SK-N-SH (cell line): ENCODE results near the gene SERPINA1. TPM values are rescaled to one million over a fixed set of nuclear protein-coding genes. Genes with fewer than 3 reads are reported as not detected.

Experiments used
- CTCF ChIA-PET: fragments of 300-600, 350-600 bp; formaldehyde crosslinking; extraction: SDS; loops from one replicate; lab custom pipeline; 2021; lab: Yijun Ruan, JAX
- POLR2A ChIA-PET: fragments of 350-600 bp; sonication (Branson Sonifier 250); formaldehyde crosslinking; extraction: SDS; loops from one replicate; lab custom pipeline; 2020; ENCODE audit warnings: antibody characterized with exemption, inconsistent platforms; lab: Yijun Ruan, JAX
- DNase-seq: peaks from one replicate; pipeline ENCODE4 v3.0.0; 2012
- H2AFZ ChIP-seq: fragments of 200-600 bp; sonication (generic); 2 replicates; pipeline ENCODE4 v1.8.1; 2016; ENCODE audit warnings: antibody characterized with exemption, mild to moderate bottlenecking, low read depth
- H3F3A ChIP-seq: fragments of 200-600 bp; sonication (generic); replicated peaks from 2 replicates; pipeline ENCODE3; 2016; ENCODE audit warnings: antibody characterized with exemption, mild to moderate bottlenecking; ENCODE audit not compliant: insufficient read depth
- H3K27ac ChIP-seq, 2 experiments: fragments of 200-500 bp in 1 of 2; fragments of 200-600 bp in 1 of 2; sonication (Bioruptor generic) in 1 of 2; sonication (generic), shearing (Covaris generic) in 1 of 2; 2 replicates each; pipeline versions ENCODE4 v1.5.1 to v1.6.1; 2014 to 2016; ENCODE audit warnings: low read depth in 2 of 2, inconsistent platforms in 1 of 2, low read length in 1 of 2, mild to moderate bottlenecking in 1 of 2, mixed read lengths in 1 of 2
- H3K27me3 ChIP-seq: fragments of 200-600 bp; sonication (generic), shearing (Covaris generic); 2 replicates; pipeline ENCODE4 v1.6.1; 2016; ENCODE audit warnings: mixed run types; ENCODE audit not compliant: insufficient read depth
- H3K36me3 ChIP-seq, 2 experiments: fragments of 200-500 bp in 1 of 2; fragments of 200-600 bp in 1 of 2; sonication (Bioruptor generic) in 1 of 2; sonication (generic) in 1 of 2; replicated peaks in 1 of 2; 2 replicates each; pipeline versions ENCODE3 to v1.5.1; 2014 to 2016; ENCODE audit warnings: low read length in 1 of 2, mild to moderate bottlenecking in 1 of 2; ENCODE audit not compliant: insufficient read depth in 2 of 2, control insufficient read depth in 1 of 2
- H3K4me1 ChIP-seq, 2 experiments: fragments of 200-500 bp in 1 of 2; fragments of 200-600 bp in 1 of 2; sonication (Bioruptor generic) in 1 of 2; sonication (generic), shearing (Covaris generic) in 1 of 2; 2 replicates each; pipeline versions ENCODE4 v1.5.1 to v1.6.1; 2014 to 2016; ENCODE audit warnings: low read depth in 1 of 2, low read length in 1 of 2, mixed run types in 1 of 2; ENCODE audit not compliant: insufficient read depth in 2 of 2, control insufficient read depth in 1 of 2
- H3K4me2 ChIP-seq: fragments of 200-600 bp; sonication (generic), shearing (Covaris generic); 2 replicates; pipeline ENCODE4 v1.6.1; 2017; ENCODE audit warnings: mixed run types
- H3K4me3 ChIP-seq, 2 experiments: fragments of 200-500 bp in 1 of 2; fragments of 200-600 bp in 1 of 2; sonication (Bioruptor generic) in 1 of 2; sonication (generic), shearing (Covaris generic) in 1 of 2; 2 replicates each; pipeline versions ENCODE4 v1.5.1 to v1.8.1; 2014 to 2016; ENCODE audit warnings: low read depth in 2 of 2, inconsistent platforms in 1 of 2, low read length in 1 of 2, mild to moderate bottlenecking in 1 of 2, mixed read lengths in 1 of 2, moderate library complexity in 1 of 2
- H3K79me2 ChIP-seq: fragments of 200-600 bp; sonication (generic); 2 replicates; pipeline ENCODE4 v1.8.1; 2017; ENCODE audit warnings: mild to moderate bottlenecking; ENCODE audit not compliant: insufficient read depth
- H3K9ac ChIP-seq: fragments of 200-600 bp; sonication (generic); 2 replicates; pipeline ENCODE4 v1.6.1; 2017; ENCODE audit warnings: mixed run types
- H3K9me2 ChIP-seq: fragments of 200-600 bp; sonication (generic); 2 replicates; pipeline ENCODE4 v1.6.1; 2017; ENCODE audit warnings: mixed run types
- H3K9me3 ChIP-seq: fragments of 200-600 bp; sonication (generic); 2 replicates; pipeline ENCODE4 v1.6.1; 2017; ENCODE audit warnings: mixed run types, mild to moderate bottlenecking, moderate library complexity
- H4K20me1 ChIP-seq: fragments of 200-600 bp; sonication (generic); 2 replicates; pipeline ENCODE4 v1.6.1; 2017; ENCODE audit warnings: mild to moderate bottlenecking, mixed run types; ENCODE audit not compliant: insufficient read depth
- CHD2 ChIP-seq: fragments of 150-350 bp; IDR thresholded peaks from 2 replicates; pipeline ENCODE4 v1.6.1; 2018; ENCODE audit warnings: low read length; ENCODE audit not compliant: partially characterized antibody
- CTCF ChIP-seq: fragments of 200-600 bp; sonication (generic); IDR thresholded peaks from 2 replicates; pipeline ENCODE4 v1.6.1; 2017; ENCODE audit warnings: antibody characterized with exemption, mild to moderate bottlenecking, moderate library complexity
- ELF1 ChIP-seq: IDR thresholded peaks from 2 replicates; pipeline ENCODE4 v1.4.0; 2012
- FOXM1 ChIP-seq: IDR thresholded peaks from 2 replicates; pipeline ENCODE4 v1.4.0; 2012; ENCODE audit warnings: low read depth, mild to moderate bottlenecking
- IRF3 ChIP-seq: fragments of 150-350 bp; IDR thresholded peaks from 2 replicates; pipeline ENCODE4 v1.6.1; 2016; ENCODE audit warnings: mild to moderate bottlenecking, low read depth, low read length
- MEF2A ChIP-seq: IDR thresholded peaks from 2 replicates; pipeline ENCODE4 v1.4.0; 2012; ENCODE audit warnings: low read depth, borderline replicate concordance
- MXI1 ChIP-seq: IDR thresholded peaks from 2 replicates; pipeline ENCODE4 v1.6.1; 2012; ENCODE audit warnings: mild to moderate bottlenecking, low read depth, low read length, improper control_type of control experiment
- POLR2AphosphoS5 ChIP-seq: IDR thresholded peaks from 2 replicates; pipeline ENCODE4 v1.6.1; 2012; ENCODE audit warnings: low read depth, low read length
- SIN3A ChIP-seq: IDR thresholded peaks from 2 replicates; pipeline ENCODE4 v1.6.1; 2012; ENCODE audit warnings: low read depth, mild to moderate bottlenecking, low read length, moderate library complexity, borderline replicate concordance
- TAF1 ChIP-seq: IDR thresholded peaks from 2 replicates; pipeline ENCODE4 v1.6.1; 2012; ENCODE audit warnings: low read depth, mild to moderate bottlenecking, low read length, moderate library complexity, borderline replicate concordance
- USF1 ChIP-seq: IDR thresholded peaks from 2 replicates; pipeline ENCODE4 v1.4.0; 2012; ENCODE audit warnings: low read depth, borderline replicate concordance
- YY1 ChIP-seq: IDR thresholded peaks from 2 replicates; pipeline ENCODE4 v1.4.0; 2012; ENCODE audit warnings: low read depth, mild to moderate bottlenecking
- WGBS: methylation state at CpG from one replicate; pipeline ENCODE4 v1.1.6; 2017; ENCODE audit warnings: low lambda C conversion rate; 5-methylcytosine and 5-hydroxymethylcytosine counted together
- polyA plus RNA-seq, 3 experiments: library from polyadenylated mRNA; depleted of rRNA; stranded (reverse); fragments of >200 nt; gene quantifications; 2 replicates each; pipeline ENCODE4 v1.2.3, GENCODE V29; 2012
- TF ChIP-seq, protein P1 (sequence below): IDR thresholded peaks from 2 replicates; pipeline ENCODE4 v1.4.0; 2012; ENCODE audit warnings: low read depth, borderline replicate concordance
- TF ChIP-seq, protein P2 (sequence below): IDR thresholded peaks from 2 replicates; pipeline ENCODE4; 2012
- TF ChIP-seq, protein P3 (sequence below): IDR thresholded peaks from 2 replicates; pipeline ENCODE4 v1.4.0; 2012; ENCODE audit warnings: low read depth

The SERPINA1 gene
- polyA plus RNA-seq, 1 of the 3 experiments (the other 2 are of a cell fraction): 11.3 TPM

DNA sequence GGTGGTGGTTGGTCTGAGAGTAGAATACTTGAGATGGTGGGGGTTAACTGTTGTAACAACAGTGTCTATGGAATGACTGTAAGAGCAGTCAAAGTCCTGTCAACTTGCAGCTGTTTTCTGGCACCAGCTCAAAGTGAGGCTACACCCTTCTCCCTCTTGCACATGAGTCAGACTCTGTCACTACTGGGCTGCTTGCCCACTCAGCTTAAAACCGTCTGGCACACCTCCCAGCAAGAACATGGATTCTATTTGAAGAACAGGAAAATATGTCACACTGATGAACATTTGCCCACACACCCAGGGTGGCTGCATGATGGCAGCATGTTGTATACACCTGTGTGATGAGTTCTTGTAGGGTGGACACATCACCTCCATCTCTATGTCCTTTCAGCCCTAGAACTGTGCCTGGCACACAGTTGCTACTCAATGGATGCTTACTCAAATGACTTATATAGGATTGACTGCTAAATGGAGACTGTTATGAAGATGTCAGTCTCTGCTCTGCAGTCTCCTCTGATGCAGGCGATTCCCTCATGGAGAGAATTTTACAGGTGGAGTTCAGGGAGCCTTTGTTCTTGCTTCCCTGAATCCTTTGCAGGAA, 46.0 kb downstream of the SERPINA1 start (continued):
- TF ChIP-seq YY1 (peak; percentile 53; the same call in 1 of the 2 replicates), MXI1 (no peak), CHD2 (no peak)
- TF ChIP-seq, protein P1, sequence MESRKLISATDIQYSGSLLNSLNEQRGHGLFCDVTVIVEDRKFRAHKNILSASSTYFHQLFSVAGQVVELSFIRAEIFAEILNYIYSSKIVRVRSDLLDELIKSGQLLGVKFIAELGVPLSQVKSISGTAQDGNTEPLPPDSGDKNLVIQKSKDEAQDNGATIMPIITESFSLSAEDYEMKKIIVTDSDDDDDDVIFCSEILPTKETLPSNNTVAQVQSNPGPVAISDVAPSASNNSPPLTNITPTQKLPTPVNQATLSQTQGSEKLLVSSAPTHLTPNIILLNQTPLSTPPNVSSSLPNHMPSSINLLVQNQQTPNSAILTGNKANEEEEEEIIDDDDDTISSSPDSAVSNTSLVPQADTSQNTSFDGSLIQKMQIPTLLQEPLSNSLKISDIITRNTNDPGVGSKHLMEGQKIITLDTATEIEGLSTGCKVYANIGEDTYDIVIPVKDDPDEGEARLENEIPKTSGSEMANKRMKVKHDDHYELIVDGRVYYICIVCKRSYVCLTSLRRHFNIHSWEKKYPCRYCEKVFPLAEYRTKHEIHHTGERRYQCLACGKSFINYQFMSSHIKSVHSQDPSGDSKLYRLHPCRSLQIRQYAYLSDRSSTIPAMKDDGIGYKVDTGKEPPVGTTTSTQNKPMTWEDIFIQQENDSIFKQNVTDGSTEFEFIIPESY: peak; percentile 59; the same call in 1 of the 2 replicates
- TF ChIP-seq, protein P2, sequence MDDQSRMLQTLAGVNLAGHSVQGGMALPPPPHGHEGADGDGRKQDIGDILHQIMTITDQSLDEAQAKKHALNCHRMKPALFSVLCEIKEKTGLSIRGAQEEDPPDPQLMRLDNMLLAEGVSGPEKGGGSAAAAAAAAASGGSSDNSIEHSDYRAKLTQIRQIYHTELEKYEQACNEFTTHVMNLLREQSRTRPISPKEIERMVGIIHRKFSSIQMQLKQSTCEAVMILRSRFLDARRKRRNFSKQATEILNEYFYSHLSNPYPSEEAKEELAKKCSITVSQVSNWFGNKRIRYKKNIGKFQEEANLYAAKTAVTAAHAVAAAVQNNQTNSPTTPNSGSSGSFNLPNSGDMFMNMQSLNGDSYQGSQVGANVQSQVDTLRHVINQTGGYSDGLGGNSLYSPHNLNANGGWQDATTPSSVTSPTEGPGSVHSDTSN: peak; percentile 91

- no peaks in the 10 kb centered on the region for H3K36me3 ChIP-seq
- H3K9me2 ChIP-seq: no peaks in the 10 kb centered on the region
- H3K79me2 ChIP-seq: no peaks in the 10 kb centered on the region
- H3K9ac ChIP-seq: no peak overlapping the region
- H3K4me3 ChIP-seq: no peak overlapping the region
- peak overlapping the region; percentile 47; the same call in 1 of the 2 replicates for H2AFZ ChIP-seq
- H4K20me1 ChIP-seq: no peaks in the 10 kb centered on the region
- ChIA-PET POLR2A (no interaction called here), CTCF (no interaction called here)
- H3K27me3 ChIP-seq: no peaks in the 10 kb centered on the region
- no peak for DNase-seq
- H3K9me3 ChIP-seq: no peaks in the 10 kb centered on the region
- H3K27ac ChIP-seq: peak overlapping the region in 1 of 2 experiments; percentile 84; a peak in 2 of 4 replicates
- no peak for TF ChIP-seq SIN3A
- TF ChIP-seq, protein P2: no peak
- WGBS: 30% methylated on average over 5 of the region's 5 CpGs
- H3K4me1 ChIP-seq: peaks cover 0 to 20% of the 10 kb centered on the region in 2 experiments; a peak in 3 of 4 replicates
- peaks cover 12% of the 10 kb centered on the region for H3F3A ChIP-seq
- peak overlapping the region; percentile 70 for H3K4me2 ChIP-seq
Measured at GRCh38 chr14:94341656-94342333, 46.6 kb downstream of the SERPINA1 start.

- H3K4me3 ChIP-seq: no peak overlapping the region
- H3K9me2 ChIP-seq: no peaks in the 10 kb centered on the region
- no peak overlapping the region for H3K4me2 ChIP-seq
- no peak for DNase-seq
- no peak overlapping the region for H3K9ac ChIP-seq
- H3K4me1 ChIP-seq: peaks cover 0 to 17% of the 10 kb centered on the region in 2 experiments; a peak in 3 of 4 replicates
- H3K36me3 ChIP-seq: no peaks in the 10 kb centered on the region
- ChIA-PET CTCF (no interaction called here), POLR2A (no interaction called here)
- H3K79me2 ChIP-seq: no peaks in the 10 kb centered on the region
- H2AFZ ChIP-seq: no peak overlapping the region
- no peak overlapping the region for H3K27ac ChIP-seq
- no peaks in the 10 kb centered on the region for H3K9me3 ChIP-seq
- H3K27me3 ChIP-seq: no peaks in the 10 kb centered on the region
- no peaks in the 10 kb centered on the region for H4K20me1 ChIP-seq
- H3F3A ChIP-seq: peaks cover 10% of the 10 kb centered on the region
- TF ChIP-seq SIN3A (no peak), IRF3 (no peak), CTCF (no peak), MEF2A (no peak), POLR2AphosphoS5 (no peak), ELF1 (no peak), CHD2 (no peak), TAF1 (no peak), FOXM1 (no peak), USF1 (no peak)
- TF ChIP-seq, protein P3, sequence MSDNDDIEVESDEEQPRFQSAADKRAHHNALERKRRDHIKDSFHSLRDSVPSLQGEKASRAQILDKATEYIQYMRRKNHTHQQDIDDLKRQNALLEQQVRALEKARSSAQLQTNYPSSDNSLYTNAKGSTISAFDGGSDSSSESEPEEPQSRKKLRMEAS: no peak
Measured at GRCh38 chr14:94340533-94340932, 47.9 kb downstream of the SERPINA1 start.
